Measurements from ENCODE around the gene TTLL3. TPM values are rescaled to one million over a fixed set of nuclear protein-coding genes. Genes with fewer than 3 reads are reported as not detected.

The TTLL3 gene
- total RNA-seq, 1 experiment from 2014 or later = 19.5 TPM

GRCh38 chr3:9837701-9838582, 27.9 kb downstream of the TTLL3 start:
- Mint-ChIP-seq H3K27ac (ENCODE audit: unreplicated experiment) (no peak overlapping the region), H3K9me3 (ENCODE audit: low read depth, unreplicated experiment) (no peaks in the 10 kb centered on the region), H3K27me3 (ENCODE audit: unreplicated experiment) (no peaks in the 10 kb centered on the region), H3K4me3 (ENCODE audit: low read depth, unreplicated experiment) (no peak overlapping the region), H3K36me3 (ENCODE audit: insufficient read depth, unreplicated experiment) (peaks cover 24% of the 10 kb centered on the region), H3K4me1 (ENCODE audit: low read depth, unreplicated experiment) (peaks cover 10% of the 10 kb centered on the region)
- CTCF ChIA-PET = interaction anchor here (0.6 kb wide), 1 partner anchor 10 kb away, joined by 5 read pairs; no protein-coding TSS in a partner anchor
- no peak for TF ChIP-seq CTCF (IDR thresholded peaks at IDR 0.05; ENCODE audit: unreplicated experiment)
- intact Hi-C loops (cut with micrococcal nuclease; ENCODE audit: unreplicated experiment) = no loop called here
- no TSS peak for BruUV-seq (replicated peaks)
- DNase-seq = no peak

- H3K4me1 Mint-ChIP-seq (ENCODE audit: low read depth, unreplicated experiment) = peaks cover 10% of the 10 kb centered on the region
- intact Hi-C loops (cut with micrococcal nuclease; ENCODE audit: unreplicated experiment) = no loop called here
- H3K27ac Mint-ChIP-seq (ENCODE audit: unreplicated experiment) = no peak overlapping the region
- H3K36me3 Mint-ChIP-seq (ENCODE audit: insufficient read depth, unreplicated experiment) = peaks cover 32% of the 10 kb centered on the region
- H3K9me3 Mint-ChIP-seq (ENCODE audit: low read depth, unreplicated experiment) = no peaks in the 10 kb centered on the region
- TF ChIP-seq CTCF (IDR thresholded peaks at IDR 0.05; ENCODE audit: unreplicated experiment) = no peak
- no peak for DNase-seq
- no peaks in the 10 kb centered on the region for H3K27me3 Mint-ChIP-seq (ENCODE audit: unreplicated experiment)
- CTCF ChIA-PET = interaction anchor here (0.6 kb wide), 1 partner anchor 31 kb away, joined by 3 read pairs; no protein-coding TSS in a partner anchor
- H3K4me3 Mint-ChIP-seq (ENCODE audit: low read depth, unreplicated experiment) = no peak overlapping the region
- no TSS peak for BruUV-seq (replicated peaks)
Measured at GRCh38 chr3:9838856-9839255, 28.8 kb downstream of the TTLL3 start.

GRCh38 chr3:9841015-9841414, 31.0 kb downstream of the TTLL3 start:
- H3K9me3 Mint-ChIP-seq (ENCODE audit: low read depth, unreplicated experiment) = no peaks in the 10 kb centered on the region
- no peak for DNase-seq
- H3K36me3 Mint-ChIP-seq (ENCODE audit: insufficient read depth, unreplicated experiment) = peaks cover 28% of the 10 kb centered on the region
- H3K4me3 Mint-ChIP-seq (ENCODE audit: low read depth, unreplicated experiment) = no peak overlapping the region
- no peak overlapping the region for H3K27ac Mint-ChIP-seq (ENCODE audit: unreplicated experiment)
- H3K27me3 Mint-ChIP-seq (ENCODE audit: unreplicated experiment) = no peaks in the 10 kb centered on the region
- CTCF ChIA-PET = no interaction called here
- peaks cover 10% of the 10 kb centered on the region for H3K4me1 Mint-ChIP-seq (ENCODE audit: low read depth, unreplicated experiment)
- BruUV-seq (replicated peaks) = no TSS peak
- intact Hi-C loops (cut with micrococcal nuclease; ENCODE audit: unreplicated experiment) = no loop called here
- TF ChIP-seq CTCF (IDR thresholded peaks at IDR 0.05; ENCODE audit: unreplicated experiment) = no peak

GRCh38 chr3:9843715-9844438, 33.8 kb downstream of the TTLL3 start, which contains the start of gene RPUSD3:
TSS of gene RPUSD3 (minus strand) at chr3:9844008. CDS start at chr3:9843990, 18 bp downstream.
- Mint-ChIP-seq H3K4me1 (ENCODE audit: low read depth, unreplicated experiment) (peaks cover 18% of the 10 kb centered on the region), H3K36me3 (ENCODE audit: insufficient read depth, unreplicated experiment) (peaks cover 25% of the 10 kb centered on the region), H3K9me3 (ENCODE audit: low read depth, unreplicated experiment) (no peaks in the 10 kb centered on the region), H3K4me3 (ENCODE audit: low read depth, unreplicated experiment) (peak within 1 kb of the TSS; percentile 97), H3K27me3 (ENCODE audit: unreplicated experiment) (no peaks in the 10 kb centered on the region), H3K27ac (ENCODE audit: unreplicated experiment) (peak within 1 kb of the TSS; percentile 71)
- DNase-seq = peak; percentile 97
- CTCF ChIA-PET = interaction anchor here (0.5 to 1.6 kb wide), 2 partner anchors 102 to 286 kb away, joined by 3 to 8 read pairs; no protein-coding TSS in a partner anchor
- no peak for TF ChIP-seq CTCF (IDR thresholded peaks at IDR 0.05; ENCODE audit: unreplicated experiment)
- intact Hi-C loops (cut with micrococcal nuclease; ENCODE audit: unreplicated experiment) = no loop called here
- no TSS peak for BruUV-seq (replicated peaks)
